HG03571 (cell line): ENCODE results near the gene FAM219B.
"Not testable (repeated sequence)": the region's sequence is repeated elsewhere in the genome, so short reads cannot be mapped to it uniquely, and the experiment has no call there.

Experiments used
- ATAC-seq: cut with Tn5 transposase; IDR thresholded peaks from one replicate; pipeline ENCODE4 v1.9.1; 2021; ENCODE audit not compliant: unreplicated experiment

Gene FAM219B, protein sequence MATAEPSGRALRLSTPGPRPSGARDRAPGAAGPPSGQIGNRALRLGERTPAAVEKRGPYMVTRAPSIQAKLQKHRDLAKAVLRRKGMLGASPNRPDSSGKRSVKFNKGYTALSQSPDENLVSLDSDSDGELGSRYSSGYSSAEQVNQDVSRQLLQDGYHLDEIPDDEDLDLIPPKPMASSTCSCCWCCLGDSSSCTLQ

DNA sequence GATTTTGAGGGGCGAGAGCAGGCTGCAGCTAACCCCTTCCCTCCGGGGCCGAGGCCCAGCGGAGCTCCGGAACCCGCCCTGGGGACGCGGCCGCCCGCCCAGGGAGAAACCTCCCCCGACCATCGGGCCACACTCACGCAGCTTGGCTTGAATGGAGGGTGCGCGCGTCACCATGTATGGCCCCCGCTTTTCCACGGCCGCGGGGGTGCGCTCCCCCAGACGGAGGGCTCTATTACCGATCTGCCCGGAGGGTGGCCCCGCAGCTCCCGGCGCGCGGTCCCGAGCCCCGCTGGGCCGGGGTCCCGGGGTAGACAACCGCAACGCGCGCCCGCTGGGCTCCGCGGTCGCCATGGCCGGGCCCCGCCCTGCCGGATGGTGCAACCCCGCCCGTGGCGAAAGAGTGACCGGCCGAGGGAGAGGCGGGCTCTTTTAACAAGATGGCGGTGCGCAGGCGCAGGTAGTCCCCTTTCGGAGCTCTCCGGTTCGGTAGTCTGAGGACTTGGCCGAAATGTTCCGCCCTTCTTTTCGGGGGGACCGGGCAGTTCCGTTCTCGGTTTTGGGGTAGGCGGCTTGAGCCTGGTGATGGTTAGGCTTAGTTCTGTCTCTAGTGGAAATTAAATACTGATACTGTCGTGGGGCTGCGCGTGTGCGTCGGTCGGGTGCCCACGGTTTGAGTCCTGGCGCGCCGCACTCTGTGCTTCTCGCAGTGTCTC lies at the start of gene FAM219B:
Gene FAM219B (minus strand): TSS at position 402 of the 713 bp plus-strand sequence. CDS start 51 bp downstream, at position 351.
- peak; percentile 87 for ATAC-seq

- ATAC-seq = peak; percentile 41
Measured at GRCh38 chr15:74955796-74956647, 49.4 kb upstream of the FAM219B start.

GRCh38 chr15:74955017-74955416 lies 48.4 kb upstream of the FAM219B start:
- no peak for ATAC-seq

GRCh38 chr15:74954515-74954914 lies 47.9 kb upstream of the FAM219B start:
- ATAC-seq = no peak

DNA sequence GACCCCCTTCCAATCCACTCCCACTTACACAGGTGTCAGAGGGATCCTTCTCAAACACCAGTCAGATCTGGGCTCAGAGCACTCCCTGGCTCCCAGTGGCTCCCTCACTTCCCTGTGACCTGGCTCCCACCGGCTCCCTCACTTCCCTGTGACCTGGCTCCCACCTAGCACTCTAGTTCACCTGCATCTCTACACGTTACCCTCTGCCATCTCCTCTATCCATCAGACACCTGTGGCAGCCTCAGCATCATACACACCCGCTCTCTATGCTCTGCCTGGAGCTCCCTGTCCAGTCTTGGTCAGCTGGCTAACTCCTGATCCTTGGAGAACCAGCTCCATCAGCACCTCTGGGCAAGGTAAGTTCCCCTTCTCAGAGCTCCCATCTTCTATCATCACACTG lies 44.4 kb upstream of the FAM219B start:
- ATAC-seq = no peak

DNA sequence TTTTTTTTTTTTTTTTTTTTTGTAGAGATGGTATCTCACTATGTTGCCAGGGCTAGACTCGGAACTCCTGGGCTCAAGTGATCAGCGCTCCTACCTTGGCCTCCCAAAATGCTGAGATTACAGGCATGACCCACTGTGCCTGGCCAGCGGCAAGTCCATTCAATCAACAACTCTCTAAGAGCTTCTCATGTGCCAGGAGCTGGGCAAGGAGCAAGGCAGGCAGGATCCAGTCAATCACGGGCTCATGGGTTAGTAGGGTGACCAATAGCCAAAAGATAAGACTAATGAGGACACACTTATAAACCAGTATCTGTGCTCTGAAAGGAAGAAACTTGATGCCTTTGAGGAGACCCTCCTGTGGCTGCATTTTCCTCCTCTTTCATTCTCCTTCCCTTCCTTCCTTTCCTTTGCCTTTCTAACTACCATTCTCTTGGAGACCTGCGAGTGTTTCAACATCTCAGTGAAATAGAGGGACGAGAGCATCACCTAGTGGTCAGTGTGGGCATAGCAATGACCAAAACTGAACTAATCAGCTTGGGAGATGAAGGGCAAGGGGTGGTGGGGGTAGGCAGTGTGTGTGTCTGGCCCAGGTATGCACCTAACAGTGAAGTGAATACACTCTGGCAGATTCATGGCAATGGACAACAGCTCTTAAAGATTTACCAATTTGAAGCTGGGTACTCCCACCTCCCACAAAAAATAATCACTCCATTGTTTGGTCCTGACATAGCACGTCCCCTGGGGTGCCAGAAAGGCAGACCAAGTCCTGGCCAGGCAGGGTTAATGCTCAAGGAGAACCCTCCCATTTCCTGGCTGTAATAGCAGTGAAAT lies 43.6 kb upstream of the FAM219B start:
- ATAC-seq = no peak

DNA sequence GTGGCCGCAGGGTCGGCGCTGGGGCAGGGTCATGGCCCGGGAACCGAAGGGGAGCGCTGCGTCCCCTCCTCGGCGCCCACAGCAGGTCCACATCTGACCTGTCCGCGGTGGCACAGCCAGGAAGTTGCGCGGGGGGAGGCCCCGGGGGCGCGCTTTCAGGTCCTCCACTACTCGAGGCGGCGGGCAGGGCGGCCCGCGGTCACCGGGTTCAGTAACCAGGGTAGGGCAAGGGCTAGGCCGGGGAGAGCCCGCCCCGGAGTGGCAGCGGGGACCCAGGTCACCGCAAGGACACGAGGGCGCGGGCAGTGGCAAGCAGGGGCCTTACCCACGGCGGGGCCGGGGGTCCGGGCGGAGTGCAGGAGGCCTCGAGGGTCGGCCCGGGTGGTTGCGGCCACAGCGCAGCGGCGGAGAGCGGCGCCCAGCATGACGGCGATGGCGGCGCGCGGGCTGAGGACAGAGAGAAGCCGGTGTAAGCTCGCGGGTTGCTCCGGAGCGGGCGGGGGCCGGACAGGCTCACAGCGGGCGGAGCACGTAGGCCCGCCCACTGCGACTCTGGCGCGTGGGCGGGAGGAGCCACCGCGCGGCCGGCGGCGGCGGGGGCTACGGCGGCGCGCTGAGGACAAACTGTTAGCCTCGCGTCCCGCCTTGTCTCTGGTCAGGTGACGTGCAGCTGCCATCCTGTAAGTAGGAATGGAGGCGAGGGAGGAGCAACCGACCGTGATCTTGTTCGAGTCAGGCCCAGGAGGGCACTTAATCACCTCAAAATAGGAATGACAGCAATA lies 31.1 kb upstream of the FAM219B start, which contains the start of gene COX5A:
Gene COX5A (minus strand): TSS at position 484 of the 782 bp plus-strand sequence. CDS start 59 bp downstream, at position 425.
- ATAC-seq = peak; percentile 77

- ATAC-seq = no peak
Measured at GRCh38 chr15:74937272-74937589, 30.6 kb upstream of the FAM219B start.

DNA sequence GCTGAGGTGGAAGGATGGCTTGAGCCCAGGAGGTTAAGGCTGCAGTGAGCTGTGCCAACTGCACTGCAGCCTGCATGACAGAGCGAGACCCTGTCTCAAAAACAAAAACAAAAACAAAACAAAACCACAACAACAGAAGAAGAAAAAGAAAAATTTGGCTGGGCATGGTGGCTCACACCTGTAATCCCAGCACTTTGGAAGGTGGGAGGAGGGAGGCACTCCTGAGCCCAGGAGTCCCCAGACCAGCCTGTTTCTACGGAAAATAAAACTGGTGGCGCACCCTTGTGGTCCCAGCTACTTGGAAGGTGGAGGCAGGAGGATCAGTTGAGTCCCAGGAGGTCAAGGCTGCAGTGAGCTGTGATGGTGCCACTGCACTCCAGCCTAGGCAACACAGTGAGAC lies 28.5 kb upstream of the FAM219B start:
- not testable (repeated sequence) for ATAC-seq

DNA sequence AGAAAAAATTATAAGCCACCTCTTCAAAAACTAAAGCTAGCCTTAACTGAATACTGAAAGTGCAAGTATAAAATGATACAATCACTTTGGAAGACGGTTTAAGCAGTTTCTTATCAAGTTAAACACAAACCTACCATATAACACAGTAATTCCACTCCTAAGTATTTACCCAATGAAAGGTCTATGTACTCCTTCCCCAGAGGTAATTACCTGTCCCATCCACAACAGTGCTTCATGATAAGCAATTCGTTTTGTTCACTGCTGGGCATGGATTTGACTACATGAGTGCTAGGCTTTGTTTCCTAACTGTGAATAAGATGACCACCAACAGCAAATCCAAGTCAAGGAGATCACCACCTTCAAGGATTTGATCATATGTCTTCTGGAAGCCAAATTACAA lies 26.9 kb upstream of the FAM219B start:
- no peak for ATAC-seq

DNA sequence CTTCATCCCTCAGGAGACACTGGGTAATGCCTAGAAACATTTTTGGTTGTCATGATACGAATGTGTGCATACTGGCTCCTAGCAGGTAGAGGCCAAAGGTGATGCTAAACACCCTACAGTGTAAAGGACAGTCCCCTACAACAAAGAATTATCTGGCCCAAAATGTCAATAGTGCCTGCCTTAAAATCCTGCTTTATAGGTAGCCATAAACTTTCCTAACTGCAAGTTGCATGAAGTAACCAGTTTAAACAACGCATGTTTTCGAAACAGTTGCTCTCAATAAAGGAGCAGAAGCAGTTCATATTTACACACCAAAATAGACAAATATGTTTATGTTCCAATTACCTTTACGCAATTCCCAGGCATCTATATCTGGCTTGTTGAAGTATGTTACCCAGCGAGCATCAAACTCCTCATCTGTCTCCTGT lies 22.1 kb upstream of the FAM219B start:
- ATAC-seq = no peak

GRCh38 chr15:74924525-74924924 lies 17.9 kb upstream of the FAM219B start:
- no peak for ATAC-seq

DNA sequence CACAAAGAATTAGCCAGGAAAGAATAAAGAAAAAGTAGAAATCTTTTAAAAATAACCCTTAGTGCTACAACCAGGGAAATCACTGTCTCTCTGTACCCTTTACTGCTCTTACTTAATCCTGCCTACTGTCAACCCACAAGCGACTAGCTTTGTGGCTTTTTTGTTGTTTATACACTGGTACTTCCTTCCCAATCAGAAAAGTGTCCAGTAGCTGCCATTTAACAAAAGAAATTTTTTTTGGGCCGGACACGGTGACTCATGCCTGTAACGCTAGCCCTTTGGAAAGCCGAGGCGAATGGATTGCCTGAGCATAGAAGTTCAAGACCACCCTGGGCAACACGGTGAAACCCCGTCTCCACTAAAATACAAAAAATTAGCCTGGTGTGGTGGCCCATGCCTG lies 13.8 kb upstream of the FAM219B start:
- ATAC-seq = no peak

DNA sequence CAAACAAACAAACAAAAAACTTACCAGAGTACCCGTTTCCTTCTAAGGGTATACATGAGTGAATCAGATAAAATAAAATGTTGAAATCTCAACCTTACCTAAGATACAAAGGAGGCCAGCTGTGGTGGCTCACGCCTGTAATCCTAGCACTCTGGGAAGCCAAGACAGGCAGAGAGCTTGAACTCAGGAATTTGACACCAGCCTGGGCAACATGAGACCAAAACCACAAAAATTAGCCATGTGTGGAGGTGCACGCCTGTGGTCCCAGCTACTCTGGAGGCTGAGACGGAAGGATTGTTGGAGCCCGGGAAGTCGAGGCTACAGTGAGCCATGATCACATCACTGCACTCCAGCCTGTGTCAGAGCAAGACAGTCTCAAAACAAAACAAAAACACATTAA lies 11.0 kb upstream of the FAM219B start:
- ATAC-seq = no peak

GRCh38 chr15:74913799-74914198 lies 7.1 kb upstream of the FAM219B start:
- ATAC-seq = not testable (repeated sequence)

GRCh38 chr15:74913041-74913440 lies 6.4 kb upstream of the FAM219B start:
- ATAC-seq = no peak

GRCh38 chr15:74908635-74909034 lies 2.0 kb upstream of the FAM219B start:
- ATAC-seq = no peak

DNA sequence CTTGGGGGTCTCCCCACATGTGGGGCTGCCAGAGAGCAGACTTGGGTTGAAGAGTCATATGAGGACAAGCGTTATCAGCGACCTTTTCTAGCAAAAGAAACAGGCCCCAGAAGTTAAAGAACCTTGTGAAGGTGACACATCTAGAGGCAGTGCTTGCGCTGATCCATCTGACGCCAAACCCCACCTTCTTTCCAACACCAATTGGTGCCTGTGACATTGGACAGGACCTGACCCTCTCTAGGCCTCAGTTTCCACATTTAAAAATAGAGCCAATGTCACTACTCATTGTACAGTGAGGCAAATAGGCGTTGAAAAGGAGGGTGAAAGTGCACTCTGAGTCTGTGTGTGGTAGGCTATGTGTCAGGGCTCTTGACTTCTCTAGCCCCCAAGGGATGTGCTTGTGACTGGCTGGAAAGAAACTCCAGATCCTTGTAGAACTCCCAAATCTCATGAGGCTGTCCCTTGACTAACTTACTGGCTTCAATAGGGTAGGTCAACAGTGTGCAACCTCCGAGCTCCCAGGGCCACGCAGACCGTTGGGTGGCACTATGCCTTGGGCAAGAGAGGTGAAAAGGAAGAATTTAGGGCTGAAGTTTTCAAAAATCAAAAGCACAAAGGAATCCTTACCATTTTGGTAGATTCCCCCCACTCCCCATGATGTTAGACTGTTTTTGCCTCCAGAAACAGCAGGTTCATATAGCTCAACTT lies 666 bp upstream of the FAM219B start:
- no peak for ATAC-seq

DNA sequence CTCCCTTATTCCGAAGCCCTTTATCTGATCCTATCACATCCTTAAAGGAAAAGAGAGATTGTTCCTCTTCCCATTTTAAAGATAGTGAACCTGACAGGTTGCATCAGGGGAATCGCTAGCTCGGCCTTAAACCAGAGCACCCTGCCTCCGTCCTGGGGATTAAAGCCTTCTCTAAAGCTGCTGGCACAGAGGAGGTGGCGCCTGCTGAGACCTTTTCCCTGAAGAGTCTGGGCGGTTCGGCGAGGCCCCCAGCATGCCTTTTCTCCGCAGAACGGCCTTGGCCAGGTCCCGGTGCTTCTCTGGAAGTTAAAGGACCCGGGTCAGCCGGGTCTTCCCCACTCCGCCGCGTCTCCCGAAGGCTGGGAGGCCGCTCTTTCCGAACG lies 593 bp downstream of the FAM219B start:
- no peak for ATAC-seq
